Measurements from ENCODE around the gene SENP1. TPM values are rescaled to one million over a fixed set of nuclear protein-coding genes. Genes with fewer than 3 reads are reported as not detected.

SENP1 gene
- total RNA-seq, 1 donor from 2014 or later = 11.8 TPM

- no peak for DNase-seq (ENCODE audit: low spot score)
These were observed 38.5 kb downstream of the SENP1 start for GRCh38 chr12:48067250-48067938.

- DNase-seq (ENCODE audit: low spot score) = no peak
These were observed 40.8 kb downstream of the SENP1 start for GRCh38 chr12:48065041-48065440.

- no peak for DNase-seq (ENCODE audit: low spot score)
These were observed 42.3 kb downstream of the SENP1 start for GRCh38 chr12:48063530-48063929.

- DNase-seq (ENCODE audit: low spot score) = no peak
These were observed 43.8 kb downstream of the SENP1 start for GRCh38 chr12:48061938-48062719.

- no peak for DNase-seq (ENCODE audit: low spot score)
These were observed 45.4 kb downstream of the SENP1 start for GRCh38 chr12:48060474-48060873.

GRCh38 chr12:48058771-48059170 is 47.1 kb downstream of the SENP1 start:
- DNase-seq (ENCODE audit: low spot score) = no peak

GRCh38 chr12:48054955-48055821 is 50.7 kb downstream of the SENP1 start:
- DNase-seq (ENCODE audit: low spot score) = no peak

- no peak for DNase-seq (ENCODE audit: low spot score)
These were observed 52.0 kb downstream of the SENP1 start for GRCh38 chr12:48053883-48054282.

GRCh38 chr12:48053122-48053521 is 52.8 kb downstream of the SENP1 start:
- no peak for DNase-seq (ENCODE audit: low spot score)

- no peak for DNase-seq (ENCODE audit: low spot score)
These were observed 54.2 kb downstream of the SENP1 start for GRCh38 chr12:48051681-48052080.

- DNase-seq (ENCODE audit: low spot score) = no peak
These were observed 55.7 kb downstream of the SENP1 start for GRCh38 chr12:48050174-48050573.

GRCh38 chr12:48045965-48046518 is 59.8 kb downstream of the SENP1 start:
- DNase-seq (ENCODE audit: low spot score) = no peak

- DNase-seq (ENCODE audit: low spot score) = no peak
These were observed 60.6 kb downstream of the SENP1 start for GRCh38 chr12:48045061-48045846.

GRCh38 chr12:48044396-48044795 is 61.5 kb downstream of the SENP1 start:
- no peak for DNase-seq (ENCODE audit: low spot score)

GRCh38 chr12:48043771-48044170 is 62.1 kb downstream of the SENP1 start:
- no peak for DNase-seq (ENCODE audit: low spot score)

- DNase-seq (ENCODE audit: low spot score) = no peak
These were observed 64.1 kb downstream of the SENP1 start for GRCh38 chr12:48041591-48042423.

GRCh38 chr12:48040354-48040753 is 65.5 kb downstream of the SENP1 start:
- no peak for DNase-seq (ENCODE audit: low spot score)

GRCh38 chr12:48039151-48039550 is 66.7 kb downstream of the SENP1 start:
- DNase-seq (ENCODE audit: low spot score) = no peak

- no peak for DNase-seq (ENCODE audit: low spot score)
These were observed 67.8 kb downstream of the SENP1 start for GRCh38 chr12:48038085-48038484.

- no peak for DNase-seq (ENCODE audit: low spot score)
These were observed 68.5 kb downstream of the SENP1 start for GRCh38 chr12:48037267-48037915.
